HCT116 (cell line): ENCODE measurements around the gene MEIS2. TPM values are rescaled to one million over a fixed set of nuclear protein-coding genes. Genes with fewer than 3 reads are reported as not detected.

Experiments
- ATAC-seq: fragments of 200-7000 bp; cut with Tn5 transposase; 2 replicates; pipeline ENCODE4 v1.9.1; 2020; ENCODE audit warnings: mild to moderate bottlenecking, moderate library complexity
- BruUV-seq: library from RNA; stranded (reverse); fragments of 400-500 nt; replicated peaks from 2 replicates; lab custom pipeline; 2021; lab: Mats Ljungman, UMichigan
- CTCF ChIA-PET: fragments of 300-600 bp; sonication (Branson Sonifier 250); formaldehyde crosslinking; loops from one replicate; lab custom pipeline; 2021; ENCODE audit warnings: antibody characterized with exemption; lab: Charles Lee
- POLR2A ChIA-PET: fragments of 300-600, 350-600 bp; sonication (Branson Sonifier 250); formaldehyde crosslinking; loops from one replicate; lab custom pipeline; 2021; ENCODE audit warnings: antibody characterized with exemption; lab: Charles Lee
- RAD21 ChIA-PET, 2 experiments: fragments of 300-600 bp; sonication (Branson Sonifier 250); formaldehyde crosslinking; loops; one replicate each; lab custom pipeline; 2023; ENCODE audit warnings: low total read pairs in 2 of 2; ENCODE audit not compliant: uncharacterized antibody in 2 of 2, unreplicated experiment in 2 of 2, low non-redundant PET in 1 of 2; lab: Charles Lee
- DNase-seq: peaks from one replicate; pipeline ENCODE4 v3.0.0-alpha.2; 2010; ENCODE audit warnings: low read depth, low spot score
- H2AFZ ChIP-seq: fragments of 200-600 bp; shearing (Covaris generic), sonication (generic); 2 replicates; pipeline ENCODE4 v1.6.1; 2017; ENCODE audit warnings: low read depth, mixed run types, mixed read lengths, antibody characterized with exemption, low read length; ENCODE audit not compliant: poor library complexity, severe bottlenecking
- H3K27ac ChIP-seq: 2 replicates; pipeline ENCODE4 v1.5.1; 2012; ENCODE audit warnings: low read depth, low read length
- H3K27me3 ChIP-seq: fragments of 200-600 bp; sonication (generic); 2 replicates; pipeline ENCODE4 v1.6.1; 2016; ENCODE audit warnings: mixed run types, low read length, mixed read lengths; ENCODE audit not compliant: insufficient read depth
- H3K36me3 ChIP-seq, 2 experiments: fragments of 200-500 bp in 1 of 2; fragments of 200-600 bp in 1 of 2; sonication (Bioruptor generic) in 1 of 2; sonication (generic) in 1 of 2; 2 replicates each; pipeline versions ENCODE4 v1.5.1 to v1.6.1; 2014 to 2016; ENCODE audit warnings: low read length in 2 of 2, inconsistent platforms in 1 of 2, mixed read lengths in 1 of 2, mixed run types in 1 of 2; ENCODE audit not compliant: insufficient read depth in 2 of 2, control insufficient read depth in 1 of 2
- H3K4me1 ChIP-seq, 2 experiments: fragments of 200-600 bp in 1 of 2; sonication (generic) in 1 of 2; 2 replicates each; pipeline versions ENCODE4 v1.5.1 to v1.6.1; 2012 to 2017; ENCODE audit warnings: low read length in 2 of 2, inconsistent platforms in 1 of 2, mild to moderate bottlenecking in 1 of 2, mixed read lengths in 1 of 2, mixed run types in 1 of 2, moderate library complexity in 1 of 2; ENCODE audit not compliant: insufficient read depth in 2 of 2, control insufficient read depth in 1 of 2
- H3K4me2 ChIP-seq: fragments of 200-600 bp; sonication (generic); 2 replicates; pipeline ENCODE4 v1.6.1; 2017; ENCODE audit warnings: mixed run types, low read length, mixed read lengths
- H3K4me3 ChIP-seq, 2 experiments: fragments of 200-600 bp in 1 of 2; sonication (generic) in 1 of 2; replicated peaks in 1 of 2; 2 replicates each; pipeline ENCODE4 v1.5.1; 2011 to 2016; ENCODE audit warnings: low read length in 2 of 2, control low read depth in 1 of 2, low read depth in 1 of 2, mild to moderate bottlenecking in 1 of 2, mixed read lengths in 1 of 2, mixed run types in 1 of 2
- H3K79me2 ChIP-seq: fragments of 200-600 bp; sonication (generic); 2 replicates; pipeline ENCODE4 v1.6.1; 2017; ENCODE audit warnings: mild to moderate bottlenecking, mixed run types, low read length, moderate library complexity, mixed read lengths; ENCODE audit not compliant: insufficient read depth
- H3K9ac ChIP-seq: fragments of 200-600 bp; sonication (generic); 2 replicates; pipeline ENCODE4 v1.6.1; 2016; ENCODE audit warnings: low read length, mixed read lengths
- H3K9me2 ChIP-seq: fragments of 200-600 bp; sonication (generic), shearing (Covaris generic); 2 replicates; pipeline ENCODE4 v1.6.1; 2017; ENCODE audit warnings: mixed run types, mild to moderate bottlenecking, moderate library complexity; ENCODE audit not compliant: insufficient read depth
- H3K9me3 ChIP-seq, 2 experiments: fragments of 200-500 bp in 1 of 2; fragments of 200-600 bp in 1 of 2; sonication (Bioruptor generic) in 1 of 2; sonication (generic) in 1 of 2; 2 replicates each; pipeline ENCODE4 v1.6.1; 2014 to 2017; ENCODE audit warnings: low read length in 2 of 2, mixed read lengths in 2 of 2, inconsistent platforms in 1 of 2, low read depth in 1 of 2, mild to moderate bottlenecking in 1 of 2, mixed run types in 1 of 2, moderate library complexity in 1 of 2; ENCODE audit not compliant: control insufficient read depth in 1 of 2, insufficient read depth in 1 of 2
- H4K20me1 ChIP-seq: fragments of 200-600 bp; sonication (generic), shearing (Covaris generic); 2 replicates; pipeline ENCODE4 v1.6.1; 2017; ENCODE audit warnings: mixed run types, mild to moderate bottlenecking, moderate library complexity; ENCODE audit not compliant: insufficient read depth
- CBX3 ChIP-seq: IDR thresholded peaks from 2 replicates; pipeline ENCODE4 v1.6.1; 2012; ENCODE audit warnings: low read depth
- CTCF ChIP-seq, 3 experiments: fragments of 200-600 bp in 1 of 3; sonication (generic) in 1 of 3; IDR thresholded peaks in 2 of 3; conservative IDR thresholded peaks in 1 of 3; 2 replicates each; pipeline ENCODE4 v1.5.1; 2012 to 2017; ENCODE audit warnings: low read depth in 2 of 3, low read length in 2 of 3, antibody characterized with exemption in 1 of 3, borderline replicate concordance in 1 of 3, control low read depth in 1 of 3, mild to moderate bottlenecking in 1 of 3, mixed read lengths in 1 of 3, mixed run types in 1 of 3, moderate library complexity in 1 of 3; ENCODE audit not compliant: insufficient read depth in 1 of 3
- ELF1 ChIP-seq: IDR thresholded peaks from 2 replicates; pipeline ENCODE4 v1.6.1; 2012; ENCODE audit warnings: low read depth, borderline replicate concordance
- EZH2phosphoT487 ChIP-seq: fragments of 200-600 bp; IDR thresholded peaks from 2 replicates; pipeline ENCODE4 v1.6.1; 2018; ENCODE audit warnings: antibody characterized with exemption, borderline replicate concordance
- FOSL1 ChIP-seq: IDR thresholded peaks from 2 replicates; pipeline ENCODE4 v1.6.1; 2012; ENCODE audit warnings: low read depth
- TCF7L2 ChIP-seq: IDR thresholded peaks from 2 replicates; pipeline ENCODE4 v1.7.0; 2011; ENCODE audit warnings: borderline replicate concordance, inconsistent platforms; ENCODE audit not compliant: insufficient read depth, insufficient read length; ENCODE audit errors: extremely low read depth
- YY1 ChIP-seq: IDR thresholded peaks from 2 replicates; pipeline ENCODE4 v1.6.1; 2011; ENCODE audit warnings: low read length, low read depth, moderate library complexity, mild to moderate bottlenecking; ENCODE audit not compliant: insufficient replicate concordance; ENCODE audit errors: extremely low read depth
- intact Hi-C: fragments of 100-400 bp; cut with micrococcal nuclease; formaldehyde crosslinking; loops from 2 replicates; pipeline ENCODE4 v1.10.0; 2022
- total RNA-seq: library from RNA; stranded (reverse); gene quantifications from one replicate; pipeline ENCODE4 v1.2.1, GENCODE V29; 2021; ENCODE audit not compliant: unreplicated experiment
- TF ChIP-seq, protein P1 (sequence below): IDR thresholded peaks from 2 replicates; pipeline ENCODE4 v1.6.1; 2012

MEIS2 gene
- total RNA-seq, 1 experiment from 2014 or later = 11.5 TPM

DNA sequence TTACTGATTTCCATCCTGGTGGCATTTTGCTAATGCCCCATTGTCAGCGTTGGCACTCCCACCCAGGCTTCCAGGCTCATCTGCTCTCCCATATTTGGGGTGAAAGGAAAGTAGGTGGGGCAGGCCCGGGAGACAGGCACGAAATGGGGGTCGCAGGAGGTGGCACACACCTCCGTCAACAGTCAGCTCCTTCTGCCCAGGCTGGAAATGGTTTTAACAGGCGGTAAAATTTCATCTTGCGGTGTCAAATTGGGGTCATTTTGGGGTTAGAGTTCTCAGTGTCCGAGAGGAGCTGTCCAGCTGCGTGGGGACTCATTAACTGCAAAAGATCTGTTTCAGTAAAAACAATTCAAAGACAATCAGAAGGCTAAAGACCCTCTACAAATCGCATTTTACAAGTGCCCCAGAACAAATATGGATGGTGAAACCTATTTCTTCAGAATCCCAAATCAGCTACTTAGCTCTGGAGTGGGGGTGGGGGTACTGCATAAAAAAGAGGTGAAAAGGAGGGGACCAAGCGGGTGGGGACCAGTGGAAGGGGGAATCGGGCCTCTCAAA lies 4.2 kb upstream of the MEIS2 start:
- Histone ChIP-seq H3K4me3 (no peak overlapping the region), H3K9me2 (no peaks in the 10 kb centered on the region), H3K27me3 (no peaks in the 10 kb centered on the region), H3K36me3 (no peaks in the 10 kb centered on the region), H3K4me1 (no peaks in the 10 kb centered on the region), H3K27ac (no peak overlapping the region), H3K79me2 (no peaks in the 10 kb centered on the region), H3K4me2 (no peak overlapping the region), H3K9me3 (no peaks in the 10 kb centered on the region), H3K9ac (no peak overlapping the region), H2AFZ (no peak overlapping the region), H4K20me1 (no peaks in the 10 kb centered on the region)
- RAD21 ChIA-PET = no interaction called here
- no peak for TF ChIP-seq EZH2phosphoT487
- no peak for TF ChIP-seq CBX3
- no peak for TF ChIP-seq FOSL1
- no peak for TF ChIP-seq CTCF (IDR thresholded peaks at IDR 0.05 in 2 of 3, conservative IDR thresholded peaks at IDR 0.05 in 1 of 3; ENCODE audit: borderline replicate concordance in 1 of 3, insufficient read depth in 1 of 3, low read depth in 2 of 3, low read length in 2 of 3)
- no peak for TF ChIP-seq TCF7L2
- no peak for TF ChIP-seq ELF1
- TF ChIP-seq, protein P1, sequence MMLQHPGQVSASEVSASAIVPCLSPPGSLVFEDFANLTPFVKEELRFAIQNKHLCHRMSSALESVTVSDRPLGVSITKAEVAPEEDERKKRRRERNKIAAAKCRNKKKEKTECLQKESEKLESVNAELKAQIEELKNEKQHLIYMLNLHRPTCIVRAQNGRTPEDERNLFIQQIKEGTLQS = no peak
- no peak for TF ChIP-seq YY1
- no peak for DNase-seq
- POLR2A ChIA-PET = no interaction called here
- ATAC-seq = no peak
- intact Hi-C loops = no loop called here
- CTCF ChIA-PET = no interaction called here
- BruUV-seq = no TSS peak
